Sciatic nerve (tissue), 2 donors: ENCODE data around the gene ALDH7A1. TPM values are rescaled to one million over a fixed set of nuclear protein-coding genes. Genes with fewer than 3 reads are reported as not detected.

Source experiments
- ATAC-seq: fragments of 200-7000 bp; cut with Tn5 transposase; one replicate; pipeline ENCODE4 v1.9.1; 2020; ENCODE audit warnings: mild to moderate bottlenecking, moderate library complexity
- DNase-seq: peaks from one replicate; pipeline ENCODE4 v3.0.0-alpha.2; 2020; ENCODE audit warnings: low spot score
- intact Hi-C: fragments of 100-400 bp; cut with DNase I; formaldehyde crosslinking; loops from one replicate; pipeline ENCODE4 v1.14.2; 2022
- total RNA-seq: library from RNA; stranded (reverse); fragmentation: NEBNext Ultra II Directional; extraction: Animal tissue kit (Norgen Biotek cat#: 25700); gene quantifications from one replicate; pipeline ENCODE4 v1.2.1, GENCODE V29; 2021
- donor health status: DM: no; HTN: no; CAD: no.
- donor health status: DM: no; HTN: no; CAD: no.

Gene ALDH7A1
- total RNA-seq, 1 donor from 2014 or later = 63.0 TPM

DNA sequence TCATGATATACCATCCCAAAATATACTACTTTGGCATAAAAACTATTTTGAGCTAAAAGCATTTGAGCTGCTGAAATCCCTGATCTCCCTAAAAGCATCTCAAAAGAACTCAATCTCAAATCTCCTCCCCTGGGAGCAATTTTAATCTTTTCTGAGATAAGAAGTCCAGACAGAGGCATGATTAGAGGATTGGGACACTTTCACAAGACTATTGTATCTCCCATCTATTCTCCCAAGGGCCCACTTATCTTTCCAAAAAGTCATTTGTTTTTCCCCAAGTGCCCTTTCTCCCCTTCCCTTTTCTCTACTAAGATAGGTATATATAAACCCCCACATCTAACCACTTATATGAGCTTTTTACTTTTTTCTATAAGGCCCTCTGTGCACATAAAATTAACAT is 79.7 kb downstream of the ALDH7A1 start:
- ATAC-seq (no peak), DNase-seq (no peak)
- intact Hi-C loops = no loop called here

GRCh38 chr5:126514558-126515141 is 80.4 kb downstream of the ALDH7A1 start:
- no peak for DNase-seq
- no peak for ATAC-seq
- intact Hi-C loops = no loop called here

DNA sequence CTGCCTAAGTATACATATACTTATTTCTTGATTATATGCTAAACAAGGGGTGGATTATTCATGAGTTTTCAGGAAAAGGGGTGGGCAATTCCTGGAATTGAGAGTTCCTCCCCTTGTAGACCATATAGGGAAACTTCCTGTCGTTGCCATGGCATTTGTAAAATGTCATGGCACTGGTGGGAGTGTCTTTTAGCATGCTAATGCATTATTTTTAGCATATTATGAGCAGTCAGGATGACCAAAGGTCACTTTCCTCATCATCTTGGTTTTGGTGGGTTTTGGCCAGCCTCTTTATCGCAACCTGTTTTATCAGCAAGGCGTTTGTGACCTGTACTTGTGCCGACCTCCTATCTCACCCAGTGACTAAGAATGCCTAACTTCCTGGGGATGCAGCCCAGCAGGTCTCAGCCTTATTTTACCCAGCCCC is 80.9 kb downstream of the ALDH7A1 start:
- intact Hi-C loops = no loop called here
- peak; percentile 40 for ATAC-seq
- no peak for DNase-seq

- intact Hi-C loops = no loop called here
- DNase-seq (no peak), ATAC-seq (peak; percentile 57)
Measured at GRCh38 chr5:126513703-126514102, 81.3 kb downstream of the ALDH7A1 start.

DNA sequence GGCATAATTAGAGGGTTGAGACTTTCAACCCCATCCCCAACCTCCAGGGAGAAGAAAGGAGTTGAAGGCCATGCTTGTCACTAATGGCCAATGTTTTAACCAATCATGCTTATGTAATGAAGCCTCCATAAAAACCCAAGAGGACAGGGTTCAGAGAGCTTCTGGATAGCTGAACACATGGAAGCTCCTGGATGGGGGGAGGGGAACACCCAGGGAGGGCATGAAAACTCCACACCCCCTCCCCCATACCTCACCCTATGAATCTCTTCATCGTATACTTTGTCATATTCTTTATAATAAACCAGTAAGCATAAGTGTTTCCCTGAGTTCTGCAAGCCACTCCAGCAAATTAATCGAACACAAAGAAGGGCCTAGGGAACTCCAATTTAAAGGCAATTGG is 81.7 kb downstream of the ALDH7A1 start:
- intact Hi-C loops = no loop called here
- ATAC-seq (peak; percentile 28), DNase-seq (no peak)

DNA sequence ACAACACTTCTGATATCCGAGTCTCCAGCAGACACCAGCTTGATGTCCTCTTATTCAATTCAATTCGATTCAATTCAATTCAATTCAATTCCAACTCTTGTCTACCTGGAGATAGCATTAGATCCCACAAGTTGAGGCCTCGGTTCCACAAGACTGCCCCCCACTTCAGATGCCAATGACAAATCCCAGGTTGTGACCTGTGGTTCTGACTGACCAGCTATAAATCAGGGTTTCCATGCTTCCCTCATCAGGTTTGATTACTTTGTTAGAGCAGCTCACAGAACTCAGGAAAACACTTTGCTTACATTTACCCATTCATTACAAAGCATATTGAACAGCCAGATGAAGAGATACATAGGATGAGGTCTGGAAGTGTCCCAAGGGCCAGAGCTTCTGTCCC is 82.6 kb downstream of the ALDH7A1 start:
- ATAC-seq = no peak

DNA sequence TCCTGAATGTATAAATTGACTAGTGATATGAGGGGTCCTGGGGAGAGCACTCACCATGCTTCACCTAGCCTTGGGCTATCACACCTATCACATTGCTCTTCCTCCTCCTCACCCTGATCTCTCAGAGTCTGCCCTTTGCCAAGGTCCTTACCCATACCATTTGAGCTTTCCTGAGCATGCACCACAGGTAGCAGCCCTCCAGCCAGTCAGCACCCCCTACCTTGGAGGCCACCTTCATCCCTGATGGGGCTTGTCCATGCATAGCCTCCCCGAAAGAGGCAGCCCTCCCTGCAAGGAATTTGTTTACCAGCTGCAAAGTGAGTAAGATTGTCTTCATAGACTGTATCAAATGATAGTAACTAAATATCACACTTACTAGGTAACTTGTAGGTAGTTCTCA is 83.1 kb downstream of the ALDH7A1 start:
- no peak for ATAC-seq
- intact Hi-C loops = no loop called here
- no peak for DNase-seq

More for the DNA sequence above, 82.6 kb downstream of the ALDH7A1 start:
- intact Hi-C loops = no loop called here
- DNase-seq = no peak

DNA sequence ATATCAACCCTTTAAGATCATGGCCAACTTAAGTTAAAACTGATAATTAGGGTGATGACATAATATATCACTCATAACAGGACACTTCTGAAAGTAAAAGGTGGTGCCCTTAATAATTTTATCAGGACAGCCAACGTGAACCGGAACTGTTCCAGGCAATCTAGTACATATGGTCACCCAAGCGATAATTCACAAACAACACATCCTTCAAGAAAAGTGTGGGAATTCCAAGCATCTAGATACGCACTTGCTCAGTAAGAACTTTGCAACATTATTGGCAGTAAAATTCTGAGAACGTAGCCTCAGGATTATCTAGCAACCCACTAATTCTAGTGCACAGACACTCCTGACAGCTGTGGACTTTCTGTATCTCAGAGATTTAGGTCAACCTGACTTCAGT is 85.7 kb downstream of the ALDH7A1 start:
- intact Hi-C loops = no loop called here
- ATAC-seq (no peak), DNase-seq (no peak)

- no peak for DNase-seq
- peak; percentile 64 for ATAC-seq
- intact Hi-C loops = no loop called here
Measured at GRCh38 chr5:126508962-126509279, 86.1 kb downstream of the ALDH7A1 start.

GRCh38 chr5:126508251-126508961 is 86.6 kb downstream of the ALDH7A1 start:
- no peak for ATAC-seq
- intact Hi-C loops = no loop called here
- no peak for DNase-seq

DNA sequence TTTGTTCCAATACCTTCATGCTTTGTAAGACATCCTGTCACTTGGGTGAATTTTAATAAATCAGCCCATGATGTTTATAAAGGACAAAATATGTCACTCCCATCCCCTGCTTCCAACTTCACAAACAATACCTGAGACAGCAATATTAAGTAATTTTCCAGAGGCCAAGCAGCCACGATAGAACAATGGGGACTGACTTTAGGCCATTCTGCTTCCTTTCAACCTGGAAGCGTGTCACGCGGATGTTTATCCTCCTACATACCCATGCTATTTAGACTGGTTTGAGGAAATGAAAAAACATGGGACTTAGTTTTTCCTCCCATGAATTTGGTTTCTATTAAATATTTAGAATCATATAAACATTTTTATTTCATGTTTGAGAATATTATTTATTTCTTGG is 88.9 kb downstream of the ALDH7A1 start:
- ATAC-seq (no peak), DNase-seq (no peak)
- intact Hi-C loops = no loop called here

GRCh38 chr5:126503602-126504104 is 91.4 kb downstream of the ALDH7A1 start:
- ATAC-seq (peak; percentile 82), DNase-seq (no peak)
- intact Hi-C loops = no loop called here

GRCh38 chr5:126501448-126501847 is 93.6 kb downstream of the ALDH7A1 start:
- ATAC-seq = no peak
- no peak for DNase-seq
- intact Hi-C loops = no loop called here

DNA sequence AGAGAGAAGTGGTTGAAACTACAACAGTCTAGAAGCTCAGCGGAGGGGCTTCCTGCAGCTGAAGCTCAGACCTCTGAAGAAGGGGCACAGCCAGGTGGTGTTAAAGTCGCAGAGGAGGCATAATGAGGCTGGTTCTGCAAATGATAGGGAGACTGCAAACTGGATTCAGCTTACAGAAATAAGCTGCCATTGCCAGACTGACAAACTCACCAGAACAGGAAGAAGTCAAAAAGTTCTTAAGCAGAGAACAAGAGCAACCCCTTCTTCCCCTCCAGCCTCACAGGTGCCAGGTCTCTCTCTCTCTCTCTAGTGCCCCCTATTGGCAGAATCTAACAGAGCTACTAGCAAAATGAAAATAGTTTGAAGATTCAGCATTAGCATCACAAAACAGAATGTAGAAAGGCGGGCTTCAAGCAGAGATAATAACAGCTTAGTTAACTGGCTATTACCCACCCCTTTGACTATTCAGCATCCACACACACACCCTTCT is 95.1 kb downstream of the ALDH7A1 start:
- DNase-seq = no peak
- no peak for ATAC-seq
- intact Hi-C loops = no loop called here

DNA sequence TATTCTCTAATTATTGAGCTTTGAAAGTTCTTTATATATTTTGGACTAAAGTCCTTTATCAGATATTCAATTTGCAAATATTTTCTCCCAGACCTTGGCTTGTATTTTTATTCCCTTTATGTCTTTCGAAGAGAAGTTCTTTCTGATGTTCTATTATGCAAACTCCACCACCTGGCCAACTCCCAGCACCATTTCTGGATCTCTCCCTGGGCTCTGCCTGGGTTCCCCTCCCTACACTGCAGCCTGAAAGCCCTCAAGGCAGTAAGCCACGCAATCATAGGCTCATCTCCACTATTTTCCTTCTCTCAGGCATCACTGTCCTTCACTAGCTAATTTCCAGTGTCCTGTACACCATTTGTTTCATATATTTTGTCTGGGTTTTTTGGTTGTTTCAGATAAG is 95.7 kb downstream of the ALDH7A1 start:
- no peak for DNase-seq
- intact Hi-C loops = no loop called here
- peak; percentile 13 for ATAC-seq

- DNase-seq = no peak
- intact Hi-C loops = no loop called here
- ATAC-seq = no peak
Measured at GRCh38 chr5:126497506-126497905, 97.5 kb downstream of the ALDH7A1 start.

- ATAC-seq (no peak), DNase-seq (no peak)
- intact Hi-C loops = no loop called here
Measured at GRCh38 chr5:126494393-126494792, 100.6 kb downstream of the ALDH7A1 start.

DNA sequence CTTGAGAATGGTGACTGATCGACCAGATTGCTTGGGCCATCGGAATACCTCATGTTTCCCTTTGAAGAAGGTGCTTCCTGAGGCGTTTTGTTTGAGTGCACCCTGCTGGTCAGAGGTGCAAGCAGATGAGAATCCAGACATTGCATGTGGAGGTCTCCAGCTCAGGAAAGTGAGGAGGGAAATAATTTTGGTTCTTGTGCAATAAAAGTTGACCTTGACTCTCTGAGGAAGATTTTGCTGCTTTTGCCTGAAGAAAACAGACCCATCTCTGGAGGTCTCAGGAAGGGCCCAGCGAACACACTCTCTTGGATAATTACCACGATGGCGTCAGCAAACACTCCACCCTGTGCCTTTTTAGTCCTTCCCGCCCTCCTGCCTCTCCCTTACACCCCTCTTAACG is 102.1 kb downstream of the ALDH7A1 start:
- no peak for ATAC-seq
- intact Hi-C loops = no loop called here
- no peak for DNase-seq

GRCh38 chr5:126490167-126490940 is 104.7 kb downstream of the ALDH7A1 start:
- intact Hi-C loops = no loop called here
- peak; percentile 92 for ATAC-seq
- DNase-seq = peak; percentile 70

GRCh38 chr5:126488443-126489065 is 106.5 kb downstream of the ALDH7A1 start:
- no peak for DNase-seq
- ATAC-seq = no peak
- intact Hi-C loops = no loop called here
